Upper lobe of left lung (tissue), 6 donors: ENCODE measurements around the gene CNOT10. TPM values are rescaled to one million over a fixed set of nuclear protein-coding genes. Genes with fewer than 3 reads are reported as not detected.
A peak's percentile ranks its signal among the peaks of the same experiment; 100 is the strongest.
"Not testable (repeated sequence)": the region's sequence is repeated elsewhere in the genome, so short reads cannot be mapped to it uniquely, and the experiment has no call there.

Experiments
- ATAC-seq, 2 donors: fragments of 200-7000 bp; cut with Tn5 transposase; one replicate each; pipeline ENCODE4 v1.9.1; 2022; ENCODE audit warnings: mild to moderate bottlenecking in 2 of 2, moderate library complexity in 2 of 2; ENCODE audit not compliant: low FRiP score in 2 of 2
- DNase-seq, 2 donors: peaks; one replicate each; pipeline ENCODE4 v3.0.0-alpha.2; 2019 to 2020
- H3K27ac ChIP-seq, 4 donors: fragments of 200-600 bp; sonication (generic); one replicate each; pipeline ENCODE4 v1.5.1; 2016 to 2019
- H3K27me3 ChIP-seq, 4 donors: fragments of 200-600 bp; sonication (generic); one replicate each; pipeline ENCODE4 v1.5.1; 2017 to 2019
- H3K36me3 ChIP-seq, 4 donors: fragments of 200-600 bp; sonication (generic); one replicate each; pipeline ENCODE4 v1.5.1; 2016 to 2019
- H3K4me1 ChIP-seq, 4 donors: fragments of 200-600 bp; sonication (generic); one replicate each; pipeline ENCODE4 v1.5.1; 2018 to 2019
- H3K4me3 ChIP-seq, 4 donors: fragments of 200-600 bp; sonication (generic); one replicate each; pipeline ENCODE4 v1.5.1; 2017 to 2019; ENCODE audit warnings: mild to moderate bottlenecking in 2 of 4, moderate library complexity in 1 of 4
- H3K9me3 ChIP-seq, 4 donors: fragments of 200-600 bp; sonication (generic); one replicate each; pipeline ENCODE4 v1.5.1; 2018 to 2019
- EP300 ChIP-seq, 4 donors: sonication (generic); formaldehyde crosslinking; IDR thresholded peaks; one replicate each; pipeline ENCODE4 v1.5.1; 2017; ENCODE audit warnings: antibody characterized with exemption in 4 of 4, control low read depth in 2 of 4
- POLR2A ChIP-seq, 4 donors: fragments of 450-650 bp; IDR thresholded peaks; one replicate each; pipeline ENCODE4 v1.5.1; 2016 to 2017; ENCODE audit warnings: antibody characterized with exemption in 4 of 4, mild to moderate bottlenecking in 2 of 4
- POLR2AphosphoS5 ChIP-seq, 2 donors: sonication (generic); formaldehyde crosslinking; IDR thresholded peaks; one replicate each; pipeline ENCODE4 v1.5.1; 2017; ENCODE audit warnings: antibody characterized with exemption in 2 of 2
- WGBS, 2 donors: methylation state at CpG; one replicate each; pipeline ENCODE4 v1.1.5; 2017 to 2018; 5-methylcytosine and 5-hydroxymethylcytosine counted together
- total RNA-seq, 6 donors: library from RNA; depleted of rRNA in 4 of 6; stranded (reverse); fragments of >200 nt in 4 of 6; gene quantifications; one replicate each; pipeline versions ENCODE4 v1.1.0 to v1.2.1, GENCODE V29; 2016 to 2021
- TF ChIP-seq, protein P1 (sequence below), 6 experiments: fragments of 450-650 bp in 4 of 6; fragments of 200-600 bp in 2 of 6; sonication (generic) in 2 of 6; IDR thresholded peaks; one replicate each; pipeline ENCODE4 v1.5.1; 2016 to 2019; ENCODE audit warnings: antibody characterized with exemption in 6 of 6
- donor health status: DM: no; HTN: no; CAD: no; lungs with moderate emphysema.
- donor health status: DM: no; HTN: yes; CAD: no; lungs with severe emphysema.

The CNOT10 gene
- total RNA-seq, 6 donors from 2014 or later = 19.1 to 47.1 (median 29.6) TPM

- Histone ChIP-seq H3K4me1 (no peaks in the 10 kb centered on the region), H3K27ac (no peak overlapping the region), H3K4me3 (no peak overlapping the region), H3K36me3 (no peaks in the 10 kb centered on the region), H3K9me3 (no peaks in the 10 kb centered on the region), H3K27me3 (no peaks in the 10 kb centered on the region)
- ATAC-seq = no peak
- peak in 1 of 2 donors; percentile 35 for DNase-seq
- TF ChIP-seq POLR2AphosphoS5 (IDR thresholded peaks at IDR 0.05) (no peak), POLR2A (IDR thresholded peaks at IDR 0.05) (no peak), EP300 (IDR thresholded peaks at IDR 0.05) (no peak)
- TF ChIP-seq, protein P1, sequence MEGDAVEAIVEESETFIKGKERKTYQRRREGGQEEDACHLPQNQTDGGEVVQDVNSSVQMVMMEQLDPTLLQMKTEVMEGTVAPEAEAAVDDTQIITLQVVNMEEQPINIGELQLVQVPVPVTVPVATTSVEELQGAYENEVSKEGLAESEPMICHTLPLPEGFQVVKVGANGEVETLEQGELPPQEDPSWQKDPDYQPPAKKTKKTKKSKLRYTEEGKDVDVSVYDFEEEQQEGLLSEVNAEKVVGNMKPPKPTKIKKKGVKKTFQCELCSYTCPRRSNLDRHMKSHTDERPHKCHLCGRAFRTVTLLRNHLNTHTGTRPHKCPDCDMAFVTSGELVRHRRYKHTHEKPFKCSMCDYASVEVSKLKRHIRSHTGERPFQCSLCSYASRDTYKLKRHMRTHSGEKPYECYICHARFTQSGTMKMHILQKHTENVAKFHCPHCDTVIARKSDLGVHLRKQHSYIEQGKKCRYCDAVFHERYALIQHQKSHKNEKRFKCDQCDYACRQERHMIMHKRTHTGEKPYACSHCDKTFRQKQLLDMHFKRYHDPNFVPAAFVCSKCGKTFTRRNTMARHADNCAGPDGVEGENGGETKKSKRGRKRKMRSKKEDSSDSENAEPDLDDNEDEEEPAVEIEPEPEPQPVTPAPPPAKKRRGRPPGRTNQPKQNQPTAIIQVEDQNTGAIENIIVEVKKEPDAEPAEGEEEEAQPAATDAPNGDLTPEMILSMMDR (IDR thresholded peaks at IDR 0.05) = no peak
These were observed 22.3 kb upstream of the CNOT10 start for GRCh38 chr3:32662647-32663046.

DNA sequence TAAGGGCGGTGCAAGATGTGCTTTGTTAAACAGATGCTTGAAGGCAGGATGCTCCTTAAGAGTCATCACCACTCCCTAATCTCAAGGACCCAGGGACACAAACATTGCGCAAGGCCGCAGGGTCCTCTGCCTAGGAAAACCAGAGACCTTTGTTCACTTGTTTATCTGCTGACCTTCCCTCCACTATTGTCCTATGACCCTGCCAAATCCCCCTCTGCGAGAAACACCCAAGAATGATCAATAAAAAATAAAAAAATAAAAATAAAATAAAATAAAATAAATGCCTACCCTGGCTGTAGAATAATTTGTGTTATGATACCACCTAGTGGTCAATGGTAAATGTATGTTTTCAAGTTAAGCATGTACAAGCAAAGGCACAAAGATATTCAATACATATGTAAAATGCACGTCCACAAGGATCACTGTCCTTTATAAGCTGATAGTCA is 20.3 kb upstream of the CNOT10 start:
- TF ChIP-seq, protein P1 (IDR thresholded peaks at IDR 0.05) = peak; percentile 36 to 53 (median 45)
- not testable (repeated sequence) for H3K9me3 ChIP-seq, H3K4me3 ChIP-seq, H3K27me3 ChIP-seq, H3K4me1 ChIP-seq, H3K36me3 ChIP-seq, H3K27ac ChIP-seq
- WGBS, 2 donors = 26 to 33% methylated on average over 4 to 5 of the region's 5 CpGs
- ATAC-seq (peak in 1 of 2 donors; percentile 77), DNase-seq (peak in 1 of 2 donors; percentile 58)

DNA sequence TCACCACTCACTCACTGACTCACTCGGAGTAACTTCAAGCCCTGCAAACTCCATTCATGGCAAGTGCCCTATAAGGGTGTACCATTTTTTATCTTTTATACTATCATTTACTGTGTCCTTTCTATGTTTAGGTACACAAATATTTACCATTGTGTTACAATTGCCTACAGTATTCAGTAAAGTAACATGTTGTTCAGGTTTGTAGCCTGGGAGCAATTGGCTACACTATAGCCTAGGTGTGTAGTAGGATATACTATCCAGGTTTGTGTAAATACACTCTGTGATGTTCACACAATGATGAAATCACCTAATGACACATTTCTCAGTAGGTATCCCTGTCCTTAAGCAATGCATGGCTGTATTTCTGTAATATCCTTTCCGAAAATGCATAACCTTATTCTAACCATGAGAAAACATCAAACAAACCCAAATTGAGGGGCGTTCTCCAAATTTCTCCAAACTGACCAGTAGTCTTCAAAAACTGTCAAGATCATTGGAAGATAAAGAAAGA is 17.9 kb upstream of the CNOT10 start:
- Histone ChIP-seq H3K36me3 (no peaks in the 10 kb centered on the region), H3K9me3 (no peaks in the 10 kb centered on the region), H3K27ac (no peak overlapping the region), H3K4me3 (no peak overlapping the region), H3K4me1 (no peaks in the 10 kb centered on the region), H3K27me3 (no peaks in the 10 kb centered on the region)
- DNase-seq = no peak
- no peak for ATAC-seq
- 88% methylated on average over 3 of the region's 3 CpGs for WGBS, 2 donors
- no peak for TF ChIP-seq POLR2AphosphoS5 (IDR thresholded peaks at IDR 0.05)
- TF ChIP-seq POLR2A (IDR thresholded peaks at IDR 0.05) = no peak
- no peak for TF ChIP-seq EP300 (IDR thresholded peaks at IDR 0.05)
- TF ChIP-seq, protein P1 (IDR thresholded peaks at IDR 0.05) = no peak

- not testable (repeated sequence) for H3K36me3 ChIP-seq, H3K9me3 ChIP-seq, H3K4me1 ChIP-seq, DNase-seq, H3K27me3 ChIP-seq, H3K27ac ChIP-seq, ATAC-seq, H3K4me3 ChIP-seq
- 88 to 97% methylated on average over 6 of the region's 6 CpGs for WGBS, 2 donors
These were observed 15.8 kb upstream of the CNOT10 start for GRCh38 chr3:32669226-32669625.

DNA sequence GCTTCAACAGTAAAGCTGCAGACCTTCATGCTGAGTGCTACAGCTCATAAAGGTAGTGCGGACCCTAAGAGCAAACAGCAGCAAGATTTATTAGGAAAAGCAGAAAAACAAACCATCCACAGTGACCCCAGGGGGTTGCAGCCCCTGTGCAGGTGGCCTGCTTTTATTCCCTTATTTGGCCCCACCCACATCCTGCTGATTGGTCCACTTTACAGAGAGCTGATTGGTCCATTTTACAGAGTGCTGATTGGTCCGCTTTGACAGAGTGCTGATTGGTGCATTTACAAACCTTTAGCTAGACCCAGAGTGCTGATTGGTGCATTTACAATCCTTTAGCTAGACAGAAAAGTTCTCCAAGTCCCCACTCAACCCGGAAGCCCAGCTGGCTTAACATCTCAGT is 11.3 kb upstream of the CNOT10 start:
- not testable (repeated sequence) for DNase-seq, H3K27ac ChIP-seq, ATAC-seq, H3K4me1 ChIP-seq, H3K36me3 ChIP-seq, H3K4me3 ChIP-seq, H3K27me3 ChIP-seq, H3K9me3 ChIP-seq
- 85 to 86% methylated on average over 3 of the region's 3 CpGs for WGBS, 2 donors

DNA sequence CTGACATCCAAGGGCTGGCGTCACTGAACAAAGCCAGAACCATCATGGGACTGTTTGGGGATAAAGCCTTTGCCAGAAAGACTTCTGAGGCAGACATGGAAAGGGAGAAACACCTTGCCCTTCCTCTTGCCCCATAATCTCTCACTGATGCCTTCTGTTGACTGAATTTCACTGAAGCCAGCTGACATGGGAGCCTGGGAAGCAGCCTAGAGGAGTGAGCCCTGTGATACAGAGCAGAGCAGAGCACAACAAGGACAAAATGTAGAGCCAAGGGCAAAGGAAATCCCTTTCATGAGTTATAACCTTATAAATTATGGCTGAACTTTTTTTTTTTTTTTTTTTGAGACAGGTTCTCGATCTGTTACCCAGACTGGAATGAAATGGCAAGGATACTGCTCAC is 9.8 kb upstream of the CNOT10 start:
- Histone ChIP-seq H3K36me3 (no peaks in the 10 kb centered on the region), H3K9me3 (no peaks in the 10 kb centered on the region), H3K4me1 (no peaks in the 10 kb centered on the region), H3K27ac (no peak overlapping the region), H3K27me3 (no peaks in the 10 kb centered on the region), H3K4me3 (no peak overlapping the region)
- no peak for DNase-seq
- TF ChIP-seq POLR2A (IDR thresholded peaks at IDR 0.05) (no peak), POLR2AphosphoS5 (IDR thresholded peaks at IDR 0.05) (no peak), EP300 (IDR thresholded peaks at IDR 0.05) (no peak)
- TF ChIP-seq, protein P1 (IDR thresholded peaks at IDR 0.05) = no peak
- WGBS, 2 donors = 92 to 94% methylated on average over 2 of the region's 2 CpGs
- ATAC-seq = no peak
